SK-N-SH (cell line): Measurements from ENCODE around the gene LIN37. TPM values are rescaled to one million over a fixed set of nuclear protein-coding genes. Genes with fewer than 3 reads are reported as not detected.

Experiments used
- CTCF ChIA-PET: fragments of 300-600, 350-600 bp; formaldehyde crosslinking; extraction: SDS; loops from one replicate; lab custom pipeline; 2021; lab: Yijun Ruan, JAX
- POLR2A ChIA-PET: fragments of 350-600 bp; sonication (Branson Sonifier 250); formaldehyde crosslinking; extraction: SDS; loops from one replicate; lab custom pipeline; 2020; ENCODE audit warnings: antibody characterized with exemption, inconsistent platforms; lab: Yijun Ruan, JAX
- DNase-seq: peaks from one replicate; pipeline ENCODE4 v3.0.0; 2012
- H2AFZ ChIP-seq: fragments of 200-600 bp; sonication (generic); 2 replicates; pipeline ENCODE4 v1.8.1; 2016; ENCODE audit warnings: antibody characterized with exemption, mild to moderate bottlenecking, low read depth
- H3F3A ChIP-seq: fragments of 200-600 bp; sonication (generic); replicated peaks from 2 replicates; pipeline ENCODE3; 2016; ENCODE audit warnings: antibody characterized with exemption, mild to moderate bottlenecking; ENCODE audit not compliant: insufficient read depth
- H3K27ac ChIP-seq, 2 experiments: fragments of 200-500 bp in 1 of 2; fragments of 200-600 bp in 1 of 2; sonication (Bioruptor generic) in 1 of 2; sonication (generic), shearing (Covaris generic) in 1 of 2; 2 replicates each; pipeline versions ENCODE4 v1.5.1 to v1.6.1; 2014 to 2016; ENCODE audit warnings: low read depth in 2 of 2, inconsistent platforms in 1 of 2, low read length in 1 of 2, mild to moderate bottlenecking in 1 of 2, mixed read lengths in 1 of 2
- H3K27me3 ChIP-seq: fragments of 200-600 bp; sonication (generic), shearing (Covaris generic); 2 replicates; pipeline ENCODE4 v1.6.1; 2016; ENCODE audit warnings: mixed run types; ENCODE audit not compliant: insufficient read depth
- H3K36me3 ChIP-seq, 2 experiments: fragments of 200-500 bp in 1 of 2; fragments of 200-600 bp in 1 of 2; sonication (Bioruptor generic) in 1 of 2; sonication (generic) in 1 of 2; replicated peaks in 1 of 2; 2 replicates each; pipeline versions ENCODE3 to v1.5.1; 2014 to 2016; ENCODE audit warnings: low read length in 1 of 2, mild to moderate bottlenecking in 1 of 2; ENCODE audit not compliant: insufficient read depth in 2 of 2, control insufficient read depth in 1 of 2
- H3K4me1 ChIP-seq, 2 experiments: fragments of 200-500 bp in 1 of 2; fragments of 200-600 bp in 1 of 2; sonication (Bioruptor generic) in 1 of 2; sonication (generic), shearing (Covaris generic) in 1 of 2; 2 replicates each; pipeline versions ENCODE4 v1.5.1 to v1.6.1; 2014 to 2016; ENCODE audit warnings: low read depth in 1 of 2, low read length in 1 of 2, mixed run types in 1 of 2; ENCODE audit not compliant: insufficient read depth in 2 of 2, control insufficient read depth in 1 of 2
- H3K4me2 ChIP-seq: fragments of 200-600 bp; sonication (generic), shearing (Covaris generic); 2 replicates; pipeline ENCODE4 v1.6.1; 2017; ENCODE audit warnings: mixed run types
- H3K4me3 ChIP-seq, 2 experiments: fragments of 200-500 bp in 1 of 2; fragments of 200-600 bp in 1 of 2; sonication (Bioruptor generic) in 1 of 2; sonication (generic), shearing (Covaris generic) in 1 of 2; 2 replicates each; pipeline versions ENCODE4 v1.5.1 to v1.8.1; 2014 to 2016; ENCODE audit warnings: low read depth in 2 of 2, inconsistent platforms in 1 of 2, low read length in 1 of 2, mild to moderate bottlenecking in 1 of 2, mixed read lengths in 1 of 2, moderate library complexity in 1 of 2
- H3K79me2 ChIP-seq: fragments of 200-600 bp; sonication (generic); 2 replicates; pipeline ENCODE4 v1.8.1; 2017; ENCODE audit warnings: mild to moderate bottlenecking; ENCODE audit not compliant: insufficient read depth
- H3K9ac ChIP-seq: fragments of 200-600 bp; sonication (generic); 2 replicates; pipeline ENCODE4 v1.6.1; 2017; ENCODE audit warnings: mixed run types
- H3K9me2 ChIP-seq: fragments of 200-600 bp; sonication (generic); 2 replicates; pipeline ENCODE4 v1.6.1; 2017; ENCODE audit warnings: mixed run types
- H3K9me3 ChIP-seq: fragments of 200-600 bp; sonication (generic); 2 replicates; pipeline ENCODE4 v1.6.1; 2017; ENCODE audit warnings: mixed run types, mild to moderate bottlenecking, moderate library complexity
- H4K20me1 ChIP-seq: fragments of 200-600 bp; sonication (generic); 2 replicates; pipeline ENCODE4 v1.6.1; 2017; ENCODE audit warnings: mild to moderate bottlenecking, mixed run types; ENCODE audit not compliant: insufficient read depth
- CHD2 ChIP-seq: fragments of 150-350 bp; IDR thresholded peaks from 2 replicates; pipeline ENCODE4 v1.6.1; 2018; ENCODE audit warnings: low read length; ENCODE audit not compliant: partially characterized antibody
- ELF1 ChIP-seq: IDR thresholded peaks from 2 replicates; pipeline ENCODE4 v1.4.0; 2012
- EP300 ChIP-seq, 2 experiments: IDR thresholded peaks; 2 replicates each; pipeline versions ENCODE4 v1.4.0 to v1.6.1; 2012; ENCODE audit warnings: borderline replicate concordance in 1 of 2, low read depth in 1 of 2, low read length in 1 of 2
- GABPA ChIP-seq: IDR thresholded peaks from 2 replicates; pipeline ENCODE4 v1.4.0; 2012; ENCODE audit warnings: low read depth, mild to moderate bottlenecking
- GATA2 ChIP-seq: sonication (generic); formaldehyde crosslinking; IDR thresholded peaks from 2 replicates; pipeline ENCODE4 v1.5.0; 2020; ENCODE audit warnings: mild to moderate bottlenecking, missing genetic modification reagents
- JUND ChIP-seq: IDR thresholded peaks from 2 replicates; pipeline ENCODE4 v1.4.0; 2012
- MXI1 ChIP-seq: IDR thresholded peaks from 2 replicates; pipeline ENCODE4 v1.6.1; 2012; ENCODE audit warnings: mild to moderate bottlenecking, low read depth, low read length, improper control_type of control experiment
- NFIC ChIP-seq: IDR thresholded peaks from 2 replicates; pipeline ENCODE4 v1.4.0; 2012; ENCODE audit warnings: borderline replicate concordance
- NRF1 ChIP-seq: IDR thresholded peaks from 2 replicates; pipeline ENCODE4 v1.6.1; 2012; ENCODE audit warnings: low read depth, mild to moderate bottlenecking, low read length
- POLR2AphosphoS5 ChIP-seq: IDR thresholded peaks from 2 replicates; pipeline ENCODE4 v1.6.1; 2012; ENCODE audit warnings: low read depth, low read length
- RAD21 ChIP-seq: IDR thresholded peaks from 2 replicates; pipeline ENCODE4 v1.6.1; 2012; ENCODE audit warnings: mild to moderate bottlenecking, low read length
- RCOR1 ChIP-seq: fragments of 150-350 bp; IDR thresholded peaks from 2 replicates; pipeline ENCODE4 v1.6.1; 2017; ENCODE audit warnings: antibody characterized with exemption, low read length
- RFX5 ChIP-seq: IDR thresholded peaks from 2 replicates; pipeline ENCODE4 v1.6.1; 2012; ENCODE audit warnings: mild to moderate bottlenecking, improper control_type of control experiment, low read length
- RXRA ChIP-seq: IDR thresholded peaks from 2 replicates; pipeline ENCODE4 v1.4.0; 2012; ENCODE audit warnings: low read depth, mild to moderate bottlenecking, borderline replicate concordance
- SMC3 ChIP-seq: IDR thresholded peaks from 2 replicates; pipeline ENCODE4 v1.6.1; 2012; ENCODE audit warnings: low read depth, low read length, improper control_type of control experiment
- TAF1 ChIP-seq: IDR thresholded peaks from 2 replicates; pipeline ENCODE4 v1.6.1; 2012; ENCODE audit warnings: low read depth, mild to moderate bottlenecking, low read length, moderate library complexity, borderline replicate concordance
- TCF12 ChIP-seq: IDR thresholded peaks from 2 replicates; pipeline ENCODE4 v1.4.0; 2012
- YY1 ChIP-seq: IDR thresholded peaks from 2 replicates; pipeline ENCODE4 v1.4.0; 2012; ENCODE audit warnings: low read depth, mild to moderate bottlenecking
- WGBS: methylation state at CpG from one replicate; pipeline ENCODE4 v1.1.6; 2017; ENCODE audit warnings: low lambda C conversion rate; 5-methylcytosine and 5-hydroxymethylcytosine counted together
- polyA plus RNA-seq, 3 experiments: library from polyadenylated mRNA; depleted of rRNA; stranded (reverse); fragments of >200 nt; gene quantifications; 2 replicates each; pipeline ENCODE4 v1.2.3, GENCODE V29; 2012
- TF ChIP-seq, protein P1 (sequence below): IDR thresholded peaks from 2 replicates; pipeline ENCODE4; 2012
- TF ChIP-seq, protein P2 (sequence below): IDR thresholded peaks from 2 replicates; pipeline ENCODE4 v1.4.0; 2012; ENCODE audit warnings: low read depth
- TF ChIP-seq, protein P3 (sequence below): IDR thresholded peaks from 2 replicates; pipeline ENCODE4 v1.4.0; 2012; ENCODE audit warnings: low read depth, borderline replicate concordance

The LIN37 gene
- polyA plus RNA-seq, 1 of the 3 experiments (the other 2 are of a cell fraction), result 21.1 TPM

DNA sequence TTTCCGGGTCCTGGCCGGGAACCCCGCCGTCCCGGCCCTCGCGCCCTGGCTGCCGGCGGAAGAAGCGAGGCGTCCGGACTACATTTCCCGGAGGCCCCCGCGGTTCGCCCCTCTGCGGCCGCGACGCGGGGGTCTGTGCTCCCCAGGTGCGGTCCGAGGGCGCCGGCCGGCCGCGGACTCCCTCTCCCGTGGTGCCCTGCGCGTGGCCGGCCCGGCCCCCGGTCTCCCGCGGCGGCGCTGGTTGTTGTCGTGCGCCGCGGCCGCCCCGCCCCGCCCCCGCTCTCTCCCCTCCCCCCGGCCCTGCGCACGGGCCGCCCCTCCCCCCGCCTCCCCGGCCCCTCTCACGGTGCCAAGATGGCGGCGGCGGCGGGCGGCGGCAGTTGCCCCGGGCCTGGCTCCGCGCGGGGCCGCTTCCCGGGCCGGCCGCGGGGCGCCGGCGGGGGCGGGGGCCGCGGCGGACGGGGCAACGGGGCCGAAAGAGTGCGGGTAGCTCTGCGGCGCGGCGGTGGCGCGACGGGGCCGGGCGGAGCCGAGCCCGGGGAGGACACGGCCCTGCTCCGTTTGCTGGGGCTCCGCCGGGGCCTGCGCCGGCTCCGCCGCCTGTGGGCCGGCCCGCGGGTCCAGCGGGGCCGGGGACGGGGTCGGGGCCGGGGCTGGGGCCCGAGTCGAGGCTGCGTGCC lies 30.6 kb upstream of the LIN37 start, which contains the start of gene KMT2B:
KMT2B (plus strand) TSS at position 339 of the 680 bp plus-strand sequence; CDS start at position 355, 16 bp downstream.
- peak within 1 kb of the TSS; percentile 97 for H3K4me2 ChIP-seq
- H3K27ac ChIP-seq, result peak within 1 kb of the TSS; percentile 62 to 95
- H3K4me1 ChIP-seq, result peaks cover 5 to 24% of the 10 kb centered on the region in 2 experiments; a peak in 3 of 4 replicates
- peaks cover 6% of the 10 kb centered on the region for H3F3A ChIP-seq
- ChIA-PET POLR2A (interaction anchor here (1.2 kb wide), 1 partner anchor 23 kb away, joined by 3 read pairs; no protein-coding TSS in a partner anchor), CTCF (interaction anchor here (1.0 to 1.9 kb wide), 4 partner anchors 19 to 162 kb away, joined by 3 to 4 read pairs (median 3); no protein-coding TSS in a partner anchor)
- H3K36me3 ChIP-seq, result peaks cover 6 to 25% of the 10 kb centered on the region in 2 experiments
- H3K9me2 ChIP-seq, result no peaks in the 10 kb centered on the region
- H3K4me3 ChIP-seq, result peak within 1 kb of the TSS; percentile 88 to 91
- DNase-seq, result peak; percentile 99
- H3K79me2 ChIP-seq, result peaks cover 28% of the 10 kb centered on the region
- TF ChIP-seq NFIC, result no peak
- no peak; the same call in 1 of the 2 replicates for TF ChIP-seq TAF1
- TF ChIP-seq, protein P1, sequence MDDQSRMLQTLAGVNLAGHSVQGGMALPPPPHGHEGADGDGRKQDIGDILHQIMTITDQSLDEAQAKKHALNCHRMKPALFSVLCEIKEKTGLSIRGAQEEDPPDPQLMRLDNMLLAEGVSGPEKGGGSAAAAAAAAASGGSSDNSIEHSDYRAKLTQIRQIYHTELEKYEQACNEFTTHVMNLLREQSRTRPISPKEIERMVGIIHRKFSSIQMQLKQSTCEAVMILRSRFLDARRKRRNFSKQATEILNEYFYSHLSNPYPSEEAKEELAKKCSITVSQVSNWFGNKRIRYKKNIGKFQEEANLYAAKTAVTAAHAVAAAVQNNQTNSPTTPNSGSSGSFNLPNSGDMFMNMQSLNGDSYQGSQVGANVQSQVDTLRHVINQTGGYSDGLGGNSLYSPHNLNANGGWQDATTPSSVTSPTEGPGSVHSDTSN, result no peak
- no peak for TF ChIP-seq RCOR1
- TF ChIP-seq EP300 (IDR thresholded peaks at IDR 0.05; ENCODE audit: borderline replicate concordance in 1 of 2, low read depth in 1 of 2, low read length in 1 of 2), result no peak
- 0 out of 2 replicates have a peak, but pooled peaks have one; percentile 5 for TF ChIP-seq NRF1
- no peak for TF ChIP-seq GATA2
- TF ChIP-seq SMC3, result no peak
- peak; percentile 68 for TF ChIP-seq YY1
- no peak for TF ChIP-seq TCF12
- TF ChIP-seq ELF1, result peak; percentile 88; the same call in 1 of the 2 replicates
- no peak for TF ChIP-seq RFX5
- H4K20me1 ChIP-seq, result peaks cover 28% of the 10 kb centered on the region
- WGBS, result no CpG with 5 or more reads among the region's 109 CpGs
- H3K9ac ChIP-seq, result peak within 1 kb of the TSS; percentile 69
- H3K9me3 ChIP-seq, result no peaks in the 10 kb centered on the region
- peak within 1 kb of the TSS; percentile 86 for H2AFZ ChIP-seq
- H3K27me3 ChIP-seq, result no peaks in the 10 kb centered on the region

DNA sequence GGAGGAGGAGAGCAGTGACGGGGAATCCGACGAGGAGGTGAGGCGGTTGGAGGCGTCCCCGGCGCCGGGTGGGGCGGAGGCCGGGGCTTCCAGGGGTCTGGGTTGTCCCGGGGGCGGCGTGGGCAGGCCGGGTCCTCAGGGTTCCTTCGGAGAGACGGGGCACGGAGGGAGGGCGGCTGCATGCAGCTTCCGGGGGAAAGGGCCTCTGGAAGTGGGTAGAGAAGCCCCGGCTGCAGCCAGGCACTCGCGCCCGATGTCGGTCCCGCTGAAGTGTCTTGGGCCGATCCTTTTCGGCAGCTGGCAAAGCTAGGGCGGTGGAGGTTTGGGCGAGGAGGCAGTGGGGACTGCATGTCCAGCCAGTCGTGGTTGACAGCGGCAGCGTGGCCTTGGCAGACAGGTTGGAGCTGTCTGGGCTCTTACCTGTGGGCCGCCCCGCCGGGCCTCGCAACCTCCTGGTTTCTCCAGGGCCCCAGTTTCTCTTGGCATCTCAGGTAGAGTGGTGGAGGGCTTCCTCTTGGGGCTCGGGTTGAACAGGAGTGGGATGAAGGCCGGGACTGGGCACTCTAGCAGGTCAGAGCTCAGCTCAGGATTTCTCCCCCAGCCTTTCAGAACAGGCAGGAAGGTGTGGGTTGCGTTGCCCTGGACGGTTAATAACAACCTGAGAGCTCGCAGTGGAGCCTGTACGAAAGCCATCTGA lies 29.9 kb upstream of the LIN37 start:
- POLR2A ChIA-PET, result interaction anchor here (1.2 kb wide), 1 partner anchor 22 kb away, joined by 3 read pairs; no protein-coding TSS in a partner anchor
- peak overlapping the region; percentile 86 to 88 for H3K4me3 ChIP-seq
- no peak for TF ChIP-seq CHD2
- TF ChIP-seq, protein P2, sequence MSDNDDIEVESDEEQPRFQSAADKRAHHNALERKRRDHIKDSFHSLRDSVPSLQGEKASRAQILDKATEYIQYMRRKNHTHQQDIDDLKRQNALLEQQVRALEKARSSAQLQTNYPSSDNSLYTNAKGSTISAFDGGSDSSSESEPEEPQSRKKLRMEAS, result peak; percentile 56
- TF ChIP-seq RAD21, result no peak
- no peak for TF ChIP-seq RCOR1
- no peak for TF ChIP-seq NRF1
- no peak for TF ChIP-seq POLR2AphosphoS5
- no peak for TF ChIP-seq RXRA
- no peak for TF ChIP-seq TCF12
- TF ChIP-seq MXI1, result peak; percentile 64
- TF ChIP-seq, protein P3, sequence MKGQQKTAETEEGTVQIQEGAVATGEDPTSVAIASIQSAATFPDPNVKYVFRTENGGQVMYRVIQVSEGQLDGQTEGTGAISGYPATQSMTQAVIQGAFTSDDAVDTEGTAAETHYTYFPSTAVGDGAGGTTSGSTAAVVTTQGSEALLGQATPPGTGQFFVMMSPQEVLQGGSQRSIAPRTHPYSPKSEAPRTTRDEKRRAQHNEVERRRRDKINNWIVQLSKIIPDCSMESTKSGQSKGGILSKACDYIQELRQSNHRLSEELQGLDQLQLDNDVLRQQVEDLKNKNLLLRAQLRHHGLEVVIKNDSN, result no peak
- no peak for TF ChIP-seq JUND
- no peak for TF ChIP-seq GABPA
- TF ChIP-seq SMC3, result no peak
- TF ChIP-seq, all 33 proteins: peak for 2
- Histone ChIP-seq H2AFZ (no peak overlapping the region), H4K20me1 (peaks cover 28% of the 10 kb centered on the region), H3K4me1 (peaks cover 5 to 24% of the 10 kb centered on the region in 2 experiments; a peak in 3 of 4 replicates), H3F3A (peaks cover 6% of the 10 kb centered on the region), H3K27me3 (no peaks in the 10 kb centered on the region), H3K4me2 (peak overlapping the region; percentile 97), H3K9ac (peak overlapping the region; percentile 69), H3K27ac (peak overlapping the region; percentile 58 to 82; a peak in 3 of 4 replicates), H3K36me3 (peaks cover 6 to 32% of the 10 kb centered on the region in 2 experiments), H3K79me2 (peaks cover 28% of the 10 kb centered on the region), H3K9me3 (no peaks in the 10 kb centered on the region), H3K9me2 (no peaks in the 10 kb centered on the region)
- CTCF ChIA-PET, result interaction anchor here (1.0 to 1.9 kb wide), 5 partner anchors 19 to 163 kb away, joined by 3 to 4 read pairs (median 3); no protein-coding TSS in a partner anchor
- WGBS, result 5% methylated on average over 33 of the region's 42 CpGs
- peak; percentile 69 for DNase-seq
